ENCODE data around the gene FBXL13. TPM values are rescaled to one million over a fixed set of nuclear protein-coding genes. Genes with fewer than 3 reads are reported as not detected.
A peak's percentile ranks its signal among the peaks of the same experiment; 100 is the strongest.
"Not testable (repeated sequence)": the region's sequence is repeated elsewhere in the genome, so short reads cannot be mapped to it uniquely, and the experiment has no call there.

The FBXL13 gene
- total RNA-seq, 2 donors from 2014 or later: 4.2 to 5.6 TPM

GRCh38 chr7:102843850-102844249 is 230.7 kb downstream of the FBXL13 start:
- DNase-seq (no peak), ATAC-seq (no peak)
- TF ChIP-seq, protein P1, sequence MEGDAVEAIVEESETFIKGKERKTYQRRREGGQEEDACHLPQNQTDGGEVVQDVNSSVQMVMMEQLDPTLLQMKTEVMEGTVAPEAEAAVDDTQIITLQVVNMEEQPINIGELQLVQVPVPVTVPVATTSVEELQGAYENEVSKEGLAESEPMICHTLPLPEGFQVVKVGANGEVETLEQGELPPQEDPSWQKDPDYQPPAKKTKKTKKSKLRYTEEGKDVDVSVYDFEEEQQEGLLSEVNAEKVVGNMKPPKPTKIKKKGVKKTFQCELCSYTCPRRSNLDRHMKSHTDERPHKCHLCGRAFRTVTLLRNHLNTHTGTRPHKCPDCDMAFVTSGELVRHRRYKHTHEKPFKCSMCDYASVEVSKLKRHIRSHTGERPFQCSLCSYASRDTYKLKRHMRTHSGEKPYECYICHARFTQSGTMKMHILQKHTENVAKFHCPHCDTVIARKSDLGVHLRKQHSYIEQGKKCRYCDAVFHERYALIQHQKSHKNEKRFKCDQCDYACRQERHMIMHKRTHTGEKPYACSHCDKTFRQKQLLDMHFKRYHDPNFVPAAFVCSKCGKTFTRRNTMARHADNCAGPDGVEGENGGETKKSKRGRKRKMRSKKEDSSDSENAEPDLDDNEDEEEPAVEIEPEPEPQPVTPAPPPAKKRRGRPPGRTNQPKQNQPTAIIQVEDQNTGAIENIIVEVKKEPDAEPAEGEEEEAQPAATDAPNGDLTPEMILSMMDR (IDR thresholded peaks at IDR 0.05): no peak
- no peak for TF ChIP-seq POLR2A (IDR thresholded peaks at IDR 0.05)
- no peak overlapping the region for H3K4me3 ChIP-seq
- WGBS, 2 donors: 83 to 93% methylated on average over 3 of the region's 3 CpGs
- peaks cover 8% of the 10 kb centered on the region for H3K4me1 ChIP-seq
- H3K27me3 ChIP-seq: no peaks in the 10 kb centered on the region
- H3K36me3 ChIP-seq (replicated peaks in 1 of 2; ENCODE audit: insufficient read depth in 1 of 2, low read depth in 2 of 2): no peaks in the 10 kb centered on the region
- no peak overlapping the region for H3K27ac ChIP-seq
- no peaks in the 10 kb centered on the region for H3K9me3 ChIP-seq
- intact Hi-C loops (cut with DNase I): no loop called here

- no peaks in the 10 kb centered on the region for H3K36me3 ChIP-seq (replicated peaks in 1 of 2; ENCODE audit: insufficient read depth in 1 of 2, low read depth in 2 of 2)
- no peak overlapping the region for H3K4me3 ChIP-seq
- peak overlapping the region in 3 of 4 donors; percentile 14 to 66 (median 66) for H3K27ac ChIP-seq
- DNase-seq (peak in 3 of 4 donors; percentile 15 to 46 (median 30)), ATAC-seq (peak; percentile 88)
- peak in 1 of 3 donors; percentile 2 for TF ChIP-seq POLR2A (IDR thresholded peaks at IDR 0.05)
- TF ChIP-seq, protein P1 (IDR thresholded peaks at IDR 0.05): no peak
- no peaks in the 10 kb centered on the region for H3K27me3 ChIP-seq
- H3K9me3 ChIP-seq: no peaks in the 10 kb centered on the region
- intact Hi-C loops (cut with DNase I): no loop called here
- H3K4me1 ChIP-seq: peaks cover 8% of the 10 kb centered on the region
Measured at GRCh38 chr7:102842284-102842683, 232.3 kb downstream of the FBXL13 start.

DNA sequence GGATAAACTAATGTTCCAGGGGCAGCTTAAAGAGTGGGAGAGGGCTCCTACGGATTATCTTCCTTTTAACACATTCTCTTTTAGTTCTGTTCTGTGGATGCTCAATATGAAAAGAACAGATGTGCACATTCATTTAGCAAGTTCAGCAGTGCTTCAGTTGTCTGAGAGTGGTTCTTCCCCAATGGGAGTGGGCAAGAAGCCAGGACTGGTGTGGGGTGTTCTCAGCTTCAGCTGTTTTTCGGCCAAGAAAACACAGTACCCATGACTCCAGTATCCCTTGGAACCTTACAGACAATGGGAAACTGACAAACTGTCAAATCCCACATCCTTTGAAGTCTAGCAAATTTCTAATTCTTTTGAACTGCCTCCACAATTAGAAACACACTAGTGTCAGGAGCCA is 233.3 kb downstream of the FBXL13 start:
- ATAC-seq (no peak), DNase-seq (no peak)
- H3K4me1 ChIP-seq: peaks cover 8% of the 10 kb centered on the region
- H3K27ac ChIP-seq: peak overlapping the region in 2 of 4 donors; percentile 27 to 49
- TF ChIP-seq, protein P1 (IDR thresholded peaks at IDR 0.05): no peak
- no peak for TF ChIP-seq POLR2A (IDR thresholded peaks at IDR 0.05)
- H3K36me3 ChIP-seq (replicated peaks in 1 of 2; ENCODE audit: insufficient read depth in 1 of 2, low read depth in 2 of 2): no peaks in the 10 kb centered on the region
- no peaks in the 10 kb centered on the region for H3K9me3 ChIP-seq
- no peaks in the 10 kb centered on the region for H3K27me3 ChIP-seq
- WGBS, 2 donors: 75 to 84% methylated on average over 2 of the region's 2 CpGs
- no peak overlapping the region for H3K4me3 ChIP-seq
- intact Hi-C loops (cut with DNase I): no loop called here

- no peaks in the 10 kb centered on the region for H3K27me3 ChIP-seq
- intact Hi-C loops (cut with DNase I): no loop called here
- 90 to 96% methylated on average over 3 of the region's 3 CpGs for WGBS, 2 donors
- no peaks in the 10 kb centered on the region for H3K36me3 ChIP-seq (replicated peaks in 1 of 2; ENCODE audit: insufficient read depth in 1 of 2, low read depth in 2 of 2)
- ATAC-seq (no peak), DNase-seq (no peak)
- no peaks in the 10 kb centered on the region for H3K9me3 ChIP-seq
- TF ChIP-seq, protein P1 (IDR thresholded peaks at IDR 0.05): no peak
- no peak for TF ChIP-seq POLR2A (IDR thresholded peaks at IDR 0.05)
- no peak overlapping the region for H3K4me3 ChIP-seq
- H3K27ac ChIP-seq: no peak overlapping the region
- H3K4me1 ChIP-seq: peaks cover 8% of the 10 kb centered on the region
Measured at GRCh38 chr7:102840404-102840803, 234.2 kb downstream of the FBXL13 start.

GRCh38 chr7:102838572-102839101 is 236.0 kb downstream of the FBXL13 start:
- H3K27ac ChIP-seq; H3K9me3 ChIP-seq; H3K27me3 ChIP-seq; H3K4me1 ChIP-seq; H3K36me3 ChIP-seq (replicated peaks in 1 of 2; ENCODE audit: insufficient read depth in 1 of 2, low read depth in 2 of 2); DNase-seq; ATAC-seq; intact Hi-C loops (cut with DNase I); H3K4me3 ChIP-seq: not testable (repeated sequence)
- 79 to 85% methylated on average over 10 of the region's 10 CpGs for WGBS, 2 donors
